Esophagus muscularis mucosa (tissue), 4 donors: ENCODE results near the gene TOR1AIP2. TPM values are rescaled to one million over a fixed set of nuclear protein-coding genes. Genes with fewer than 3 reads are reported as not detected.

ENCODE experiments used
- DNase-seq: peaks from one replicate; pipeline ENCODE4 v3.0.0-alpha.2; 2017; ENCODE audit errors: extremely low spot score
- H3K27ac ChIP-seq, 4 donors: fragments of 200-600 bp; sonication (generic); replicated peaks in 1 of 4; 1 replicate in 3 of 4; 2 replicates in 1 of 4; pipeline ENCODE4 v1.5.1; 2016 to 2019; ENCODE audit warnings: mild to moderate bottlenecking in 1 of 4
- H3K27me3 ChIP-seq, 4 donors: fragments of 200-600 bp; sonication (generic); one replicate each; pipeline versions ENCODE4 v1.5.1 to v1.6.0; 2016 to 2019
- H3K36me3 ChIP-seq, 4 donors: fragments of 200-600 bp; sonication (generic); one replicate each; pipeline ENCODE4 v1.5.1; 2016 to 2019
- H3K4me1 ChIP-seq, 4 donors: fragments of 200-600 bp; sonication (generic); one replicate each; pipeline ENCODE4 v1.5.1; 2016 to 2019
- H3K4me3 ChIP-seq, 4 donors: fragments of 200-600 bp; sonication (generic); 1 replicate in 2 of 4; 2 replicates in 2 of 4; pipeline ENCODE4 v1.5.1; 2016 to 2019; ENCODE audit warnings: mild to moderate bottlenecking in 4 of 4, moderate library complexity in 1 of 4
- H3K9me3 ChIP-seq, 4 donors: fragments of 200-600 bp; sonication (generic); 1 replicate in 3 of 4; 2 replicates in 1 of 4; pipeline ENCODE4 v1.5.1; 2016 to 2019
- CTCF ChIP-seq, 3 experiments: fragments of 200-600 bp in 2 of 3; fragments of 450-650 bp in 1 of 3; sonication (generic) in 2 of 3; IDR thresholded peaks; one replicate each; pipeline ENCODE4 v1.5.1; 2017 to 2019; ENCODE audit warnings: antibody characterized with exemption in 3 of 3, mild to moderate bottlenecking in 2 of 3, moderate library complexity in 1 of 3
- EP300 ChIP-seq: sonication (generic); formaldehyde crosslinking; IDR thresholded peaks from one replicate; pipeline ENCODE4 v1.6.1; 2017; ENCODE audit warnings: antibody characterized with exemption
- POLR2A ChIP-seq: fragments of 450-650 bp; IDR thresholded peaks from one replicate; pipeline ENCODE4 v1.6.1; 2017; ENCODE audit warnings: antibody characterized with exemption, moderate library complexity, mild to moderate bottlenecking, low read depth
- POLR2AphosphoS5 ChIP-seq, 2 donors: sonication (generic); formaldehyde crosslinking; IDR thresholded peaks; one replicate each; pipeline ENCODE4 v1.6.1; 2017; ENCODE audit warnings: antibody characterized with exemption in 2 of 2
- WGBS: methylation state at CpG from one replicate; pipeline ENCODE4 v1.1.5; 2018; 5-methylcytosine and 5-hydroxymethylcytosine counted together
- intact Hi-C: fragments of 100-400 bp; cut with DNase I; formaldehyde crosslinking; loops from one replicate; pipeline ENCODE4 v1.15.1; 2023
- total RNA-seq, 4 donors: library from RNA; depleted of rRNA; stranded (reverse); fragments of >200 nt; gene quantifications; one replicate each; pipeline versions ENCODE4 v1.1.0 to v1.2.1, GENCODE V29; 2016

Gene TOR1AIP2
- total RNA-seq = 10 to 100 TPM; 42.8 to 71.1 (median 47.0) TPM

GRCh38 chr1:179877586-179878265 lies at the start of gene TOR1AIP2:
TOR1AIP2 (minus strand) TSS chr1:179877803; CDS start chr1:179852665, 25,138 bp downstream.
- 4% methylated on average over 31 of the region's 31 CpGs for WGBS
- H3K36me3 ChIP-seq = peaks cover 0 to 17% (median 9%) of the 10 kb centered on the region in 4 donors
- intact Hi-C loops = loop anchor here (5.0 kb wide), 1 partner anchor 150 kb away; no protein-coding TSS in a partner anchor
- H3K4me1 ChIP-seq = peaks cover 33 to 59% (median 50%) of the 10 kb centered on the region in 4 donors
- TF ChIP-seq CTCF (IDR thresholded peaks at IDR 0.05) = peak in 2 of 3 experiments; percentile 15 to 26
- TF ChIP-seq EP300 = no peak
- peak; percentile 97 for TF ChIP-seq POLR2A
- peak; percentile 99 to 100 for TF ChIP-seq POLR2AphosphoS5 (IDR thresholded peaks at IDR 0.05)
- H3K27me3 ChIP-seq = no peaks in the 10 kb centered on the region
- peak within 1 kb of the TSS; percentile 66 to 76 (median 71) for H3K4me3 ChIP-seq
- DNase-seq = peak; percentile 98
- H3K9me3 ChIP-seq = no peaks in the 10 kb centered on the region
- H3K27ac ChIP-seq = peak within 1 kb of the TSS; percentile 71 to 75 (median 74)

GRCh38 chr1:179926850-179927205 lies 49.2 kb upstream of the TOR1AIP2 start:
- 90% methylated on average over 3 of the region's 3 CpGs for WGBS
- Histone ChIP-seq H3K27me3 (no peaks in the 10 kb centered on the region), H3K36me3 (peaks cover 0 to 6% (median 0%) of the 10 kb centered on the region in 4 donors), H3K4me1 (no peaks in the 10 kb centered on the region), H3K27ac (no peak overlapping the region), H3K9me3 (no peaks in the 10 kb centered on the region), H3K4me3 (no peak overlapping the region)
- intact Hi-C loops = no loop called here
- TF ChIP-seq POLR2A = no peak
- no peak for DNase-seq

- H3K4me1 ChIP-seq = no peaks in the 10 kb centered on the region
- no peak overlapping the region for H3K4me3 ChIP-seq
- intact Hi-C loops = no loop called here
- no peak for DNase-seq
- H3K27ac ChIP-seq = no peak overlapping the region
- no peak for TF ChIP-seq CTCF (IDR thresholded peaks at IDR 0.05)
- no peak for TF ChIP-seq POLR2A
- no peak for TF ChIP-seq POLR2AphosphoS5 (IDR thresholded peaks at IDR 0.05)
- no peak for TF ChIP-seq EP300
- WGBS = 85% methylated on average over 4 of the region's 4 CpGs
- H3K27me3 ChIP-seq = no peaks in the 10 kb centered on the region
- H3K36me3 ChIP-seq = peaks cover 0 to 11% (median 2%) of the 10 kb centered on the region in 4 donors
- H3K9me3 ChIP-seq = no peaks in the 10 kb centered on the region
These were observed 48.6 kb upstream of the TOR1AIP2 start for GRCh38 chr1:179925922-179926849.

GRCh38 chr1:179925302-179925701 lies 47.7 kb upstream of the TOR1AIP2 start:
- Histone ChIP-seq H3K9me3 (no peaks in the 10 kb centered on the region), H3K27ac (no peak overlapping the region), H3K4me1 (no peaks in the 10 kb centered on the region), H3K27me3 (no peaks in the 10 kb centered on the region), H3K4me3 (no peak overlapping the region), H3K36me3 (peaks cover 0 to 17% (median 5%) of the 10 kb centered on the region in 4 donors)
- DNase-seq = no peak
- intact Hi-C loops = no loop called here
- 93% methylated on average over 5 of the region's 5 CpGs for WGBS
- TF ChIP-seq EP300 (no peak), POLR2AphosphoS5 (IDR thresholded peaks at IDR 0.05) (no peak), POLR2A (no peak), CTCF (IDR thresholded peaks at IDR 0.05) (no peak)

GRCh38 chr1:179924268-179924667 lies 46.7 kb upstream of the TOR1AIP2 start:
- no peak overlapping the region for H3K27ac ChIP-seq
- no peaks in the 10 kb centered on the region for H3K4me1 ChIP-seq
- intact Hi-C loops = no loop called here
- no peak for TF ChIP-seq CTCF (IDR thresholded peaks at IDR 0.05)
- TF ChIP-seq POLR2A = no peak
- TF ChIP-seq POLR2AphosphoS5 (IDR thresholded peaks at IDR 0.05) = no peak
- TF ChIP-seq EP300 = no peak
- no peaks in the 10 kb centered on the region for H3K9me3 ChIP-seq
- H3K4me3 ChIP-seq = no peak overlapping the region
- peaks cover 0 to 27% (median 9%) of the 10 kb centered on the region in 4 donors for H3K36me3 ChIP-seq
- no peaks in the 10 kb centered on the region for H3K27me3 ChIP-seq
- 75% methylated on average over 1 of the region's 1 CpG for WGBS
- DNase-seq = no peak
